H1 (cell line): ENCODE data around the gene COX17. TPM values are rescaled to one million over a fixed set of nuclear protein-coding genes. Genes with fewer than 3 reads are reported as not detected.

ENCODE experiments used
- CREB1 ChIP-seq: IDR thresholded peaks from 2 replicates; pipeline ENCODE4 v1.6.1; 2012; ENCODE audit warnings: inconsistent platforms
- POLR2AphosphoS5 ChIP-seq: IDR thresholded peaks from 2 replicates; pipeline ENCODE4 v1.6.1; 2011; ENCODE audit warnings: low read depth, low read length
- RNF2 ChIP-seq: fragments of 200-900, 300-1000 bp; sonication (generic); IDR thresholded peaks from 2 replicates; pipeline ENCODE4 v1.7.1; 2016; ENCODE audit warnings: borderline replicate concordance, low read depth, mild to moderate bottlenecking, antibody characterized with exemption, low read length; ENCODE audit not compliant: poor library complexity, severe bottlenecking; ENCODE audit errors: missing control alignments
- ZNF274 ChIP-seq: IDR thresholded peaks from 2 replicates; pipeline ENCODE4 v1.7.0; 2012; ENCODE audit warnings: low read length, borderline replicate concordance; ENCODE audit errors: extremely low read depth
- polyA plus RNA-seq, 7 experiments: library from polyadenylated mRNA; depleted of rRNA in 3 of 7; stranded (reverse) in 5 of 7; unstranded in 2 of 7; fragments of >200 nt in 5 of 7; fragments of 200-250 nt in 2 of 7; gene quantifications; 1 replicate in 5 of 7; 2 replicates in 1 of 7; 4 replicates in 1 of 7; pipeline versions ENCODE4 v1.2.1 to v1.2.3, GENCODE V29; 2011 to 2013; ENCODE audit warnings: missing spikeins in 2 of 7, mixed read lengths in 2 of 7
- total RNA-seq: library from RNA; stranded (reverse); fragmentation: NEBNext Ultra II Directional; extraction: Animal tissue kit (Norgen Biotek cat#: 25700); gene quantifications from 2 replicates; pipeline ENCODE4 v1.2.1, GENCODE V29; 2021

The COX17 gene
- total and polyA plus RNA-seq, 2 of the 8 experiments (the other 6 are each of a cell fraction or from before 2014, with no cell fraction given): 34.2 to 43.0 TPM

DNA sequence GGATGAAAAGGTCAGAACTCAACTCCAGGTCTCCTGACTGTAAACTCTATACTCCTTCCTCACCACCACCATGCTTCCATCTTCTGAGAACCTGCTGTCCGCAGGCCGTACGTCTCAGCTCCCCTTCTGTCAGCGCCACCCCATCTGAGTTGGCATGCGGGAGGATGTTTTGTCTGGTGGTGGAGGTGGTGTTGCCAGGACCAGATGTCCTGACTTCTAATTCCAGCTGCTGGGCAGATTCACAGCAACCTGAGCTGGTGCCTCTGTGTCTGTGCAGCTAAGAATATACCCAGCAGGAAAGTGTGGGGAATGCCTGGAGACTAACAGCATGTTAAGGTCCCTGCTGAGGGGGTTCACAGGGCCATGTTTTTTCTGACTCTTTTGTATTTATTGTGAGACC lies 56.3 kb downstream of the COX17 start (continued):
- TF ChIP-seq RNF2 (no peak), POLR2AphosphoS5 (no peak), CREB1 (no peak), ZNF274 (no peak)

Other genes starting within 250 kb of the COX17 start
- 36.1 and 43.7 TPM in 2 replicates for gene TMEM39A, start 213.8 kb downstream of the COX17 start, total RNA-seq
- 17.3 and 26.8 TPM in 2 replicates for gene TMEM39A, start 213.8 kb downstream of the COX17 start, polyA plus RNA-seq (2011; rRNA removed)
- 18.5 and 18.6 TPM in 2 replicates for gene POGLUT1, start 208.4 kb downstream of the COX17 start, total RNA-seq
- 4.7 and 7.0 TPM in 2 replicates for gene POGLUT1, start 208.4 kb downstream of the COX17 start, polyA plus RNA-seq (2011; rRNA removed)
- gene TIMMDC1, start 178.9 kb downstream of the COX17 start, total RNA-seq: 128 and 130 TPM in 2 replicates
- gene TIMMDC1, start 178.9 kb downstream of the COX17 start, polyA plus RNA-seq (2011; rRNA removed): 80.7 and 96.8 TPM in 2 replicates
- not detected in 2 replicates for gene CD80, start 117.8 kb downstream of the COX17 start, total RNA-seq
- gene CD80, start 117.8 kb downstream of the COX17 start, polyA plus RNA-seq (2011; rRNA removed): 0.03 and 0.11 TPM in 2 replicates
- gene ADPRH, start 97.9 kb downstream of the COX17 start, total RNA-seq: 4.1 and 4.2 TPM in 2 replicates
- 2.3 and 2.6 TPM in 2 replicates for gene ADPRH, start 97.9 kb downstream of the COX17 start, polyA plus RNA-seq (2011; rRNA removed)
- gene PLA1A, start 79.5 kb downstream of the COX17 start, total RNA-seq: not detected in 2 replicates
- gene PLA1A, start 79.5 kb downstream of the COX17 start, polyA plus RNA-seq (2011; rRNA removed): not detected in 2 replicates
- 0.19 and 0.65 TPM in 2 replicates for gene POPDC2, start 16.8 kb downstream of the COX17 start, total RNA-seq
- 1.1 and 1.2 TPM in 2 replicates for gene POPDC2, start 16.8 kb downstream of the COX17 start, polyA plus RNA-seq (2011; rRNA removed)
- gene CFAP91, start 25.6 kb upstream of the COX17 start, total RNA-seq: 3.8 and 5.4 TPM in 2 replicates
- gene CFAP91, start 25.6 kb upstream of the COX17 start, polyA plus RNA-seq (2011; rRNA removed): 4.7 and 7.4 TPM in 2 replicates
- 0.28 and 0.44 TPM in 2 replicates for gene NR1I2, start 104.7 kb upstream of the COX17 start, total RNA-seq
- 1.8 and 2.6 TPM in 2 replicates for gene NR1I2, start 104.7 kb upstream of the COX17 start, polyA plus RNA-seq (2011; rRNA removed)